ENCODE results near the gene FANCI. TPM values are rescaled to one million over a fixed set of nuclear protein-coding genes. Genes with fewer than 3 reads are reported as not detected.

Gene FANCI
- total and polyA plus RNA-seq, 2 of the 4 experiments (the other 2 are of a cell fraction), result 13.2 to 34.2 TPM

DNA sequence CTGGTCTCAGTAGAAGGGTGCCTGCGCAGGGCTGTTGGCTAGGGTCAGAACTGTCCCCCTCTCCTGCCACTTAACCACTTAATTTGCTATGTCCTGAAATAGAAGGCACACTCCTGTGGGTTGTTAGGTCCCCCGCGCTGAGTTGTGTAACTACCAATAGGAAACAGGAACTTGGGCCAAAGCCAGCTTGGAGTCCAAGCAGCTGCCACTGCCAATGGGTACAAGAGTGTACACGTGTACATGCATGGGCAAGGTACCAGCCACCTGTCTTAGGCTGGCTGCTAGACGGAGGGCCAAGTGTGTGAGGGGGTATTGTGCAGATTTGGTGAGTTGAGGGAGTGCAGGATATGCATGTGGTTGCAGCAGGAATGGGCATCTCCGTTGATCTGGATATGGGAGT is 120.6 kb downstream of the FANCI start:
- no peak overlapping the region for H3K4ac ChIP-seq (ENCODE audit: low read depth, low read length)
- no peak overlapping the region for H2BK120ac ChIP-seq (ENCODE audit: low read depth, low read length)
- no peak overlapping the region for H2BK20ac ChIP-seq (ENCODE audit: low read depth, low read length)
- TF ChIP-seq FOS (IDR thresholded peaks at IDR 0.05; ENCODE audit: low read depth, low read length), result no peak
- TF ChIP-seq CHD1 (IDR thresholded peaks at IDR 0.05; ENCODE audit: low read depth, low read length), result no peak
- TF ChIP-seq, protein P1, sequence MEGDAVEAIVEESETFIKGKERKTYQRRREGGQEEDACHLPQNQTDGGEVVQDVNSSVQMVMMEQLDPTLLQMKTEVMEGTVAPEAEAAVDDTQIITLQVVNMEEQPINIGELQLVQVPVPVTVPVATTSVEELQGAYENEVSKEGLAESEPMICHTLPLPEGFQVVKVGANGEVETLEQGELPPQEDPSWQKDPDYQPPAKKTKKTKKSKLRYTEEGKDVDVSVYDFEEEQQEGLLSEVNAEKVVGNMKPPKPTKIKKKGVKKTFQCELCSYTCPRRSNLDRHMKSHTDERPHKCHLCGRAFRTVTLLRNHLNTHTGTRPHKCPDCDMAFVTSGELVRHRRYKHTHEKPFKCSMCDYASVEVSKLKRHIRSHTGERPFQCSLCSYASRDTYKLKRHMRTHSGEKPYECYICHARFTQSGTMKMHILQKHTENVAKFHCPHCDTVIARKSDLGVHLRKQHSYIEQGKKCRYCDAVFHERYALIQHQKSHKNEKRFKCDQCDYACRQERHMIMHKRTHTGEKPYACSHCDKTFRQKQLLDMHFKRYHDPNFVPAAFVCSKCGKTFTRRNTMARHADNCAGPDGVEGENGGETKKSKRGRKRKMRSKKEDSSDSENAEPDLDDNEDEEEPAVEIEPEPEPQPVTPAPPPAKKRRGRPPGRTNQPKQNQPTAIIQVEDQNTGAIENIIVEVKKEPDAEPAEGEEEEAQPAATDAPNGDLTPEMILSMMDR (conservative IDR thresholded peaks at IDR 0.05; ENCODE audit: low read depth, low read length), result no peak
- no peak for TF ChIP-seq NFE2L2 (IDR thresholded peaks at IDR 0.05; ENCODE audit: low read depth, low read length)
- TF ChIP-seq MAFK (IDR thresholded peaks at IDR 0.05; ENCODE audit: low read depth, low read length), result no peak
- TF ChIP-seq CEBPB (IDR thresholded peaks at IDR 0.05; ENCODE audit: low read depth, low read length), result no peak
- no peak for TF ChIP-seq RAD21 (IDR thresholded peaks at IDR 0.05; ENCODE audit: low read length)
- no peak for TF ChIP-seq POLR2A (IDR thresholded peaks at IDR 0.05; ENCODE audit: low read depth, low read length)
- TF ChIP-seq MAZ (IDR thresholded peaks at IDR 0.05; ENCODE audit: borderline replicate concordance, low read depth, low read length), result no peak
- no peak for TF ChIP-seq BHLHE40 (IDR thresholded peaks at IDR 0.05; ENCODE audit: low read depth, low read length)
- TF ChIP-seq, protein P2, sequence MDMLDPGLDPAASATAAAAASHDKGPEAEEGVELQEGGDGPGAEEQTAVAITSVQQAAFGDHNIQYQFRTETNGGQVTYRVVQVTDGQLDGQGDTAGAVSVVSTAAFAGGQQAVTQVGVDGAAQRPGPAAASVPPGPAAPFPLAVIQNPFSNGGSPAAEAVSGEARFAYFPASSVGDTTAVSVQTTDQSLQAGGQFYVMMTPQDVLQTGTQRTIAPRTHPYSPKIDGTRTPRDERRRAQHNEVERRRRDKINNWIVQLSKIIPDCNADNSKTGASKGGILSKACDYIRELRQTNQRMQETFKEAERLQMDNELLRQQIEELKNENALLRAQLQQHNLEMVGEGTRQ (IDR thresholded peaks at IDR 0.05; ENCODE audit: low read depth, low read length), result no peak
- TF ChIP-seq RCOR1 (IDR thresholded peaks at IDR 0.05; ENCODE audit: insufficient replicate concordance, low read length), result no peak
- TF ChIP-seq, protein P3, sequence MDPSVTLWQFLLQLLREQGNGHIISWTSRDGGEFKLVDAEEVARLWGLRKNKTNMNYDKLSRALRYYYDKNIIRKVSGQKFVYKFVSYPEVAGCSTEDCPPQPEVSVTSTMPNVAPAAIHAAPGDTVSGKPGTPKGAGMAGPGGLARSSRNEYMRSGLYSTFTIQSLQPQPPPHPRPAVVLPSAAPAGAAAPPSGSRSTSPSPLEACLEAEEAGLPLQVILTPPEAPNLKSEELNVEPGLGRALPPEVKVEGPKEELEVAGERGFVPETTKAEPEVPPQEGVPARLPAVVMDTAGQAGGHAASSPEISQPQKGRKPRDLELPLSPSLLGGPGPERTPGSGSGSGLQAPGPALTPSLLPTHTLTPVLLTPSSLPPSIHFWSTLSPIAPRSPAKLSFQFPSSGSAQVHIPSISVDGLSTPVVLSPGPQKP (IDR thresholded peaks at IDR 0.05; ENCODE audit: borderline replicate concordance, low read depth, low read length), result no peak
- TF ChIP-seq RFX5 (IDR thresholded peaks at IDR 0.05; ENCODE audit: low read depth, low read length), result no peak
- TF ChIP-seq MXI1 (IDR thresholded peaks at IDR 0.05; ENCODE audit: borderline replicate concordance, low read depth, low read length), result no peak
- TF ChIP-seq SMC3 (IDR thresholded peaks at IDR 0.05; ENCODE audit: low read depth, low read length), result no peak
- no peaks in the 10 kb centered on the region for H3K4me1 ChIP-seq (ENCODE audit: control insufficient read depth, insufficient read depth, low read length)
- in situ Hi-C loops (cut with MboI; ENCODE audit: low sequenced_read_pairs) (loop anchor here (5.0 kb wide), 1 partner anchor 68 kb away; no protein-coding TSS in a partner anchor), intact Hi-C loops (cut with micrococcal nuclease) (no loop called here), dilution Hi-C loops (cut with HindIII; ENCODE audit: low sequenced_read_pairs, unreplicated experiment) (no loop called here)
- H3K56ac ChIP-seq (ENCODE audit: extremely low read depth, insufficient read depth, low read length), result no peak overlapping the region
- no peak for DNase-seq
- no peak overlapping the region for H2AK9ac ChIP-seq (replicated peaks; ENCODE audit: low read depth, low read length, poor library complexity)
- H3K14ac ChIP-seq (replicated peaks; ENCODE audit: low read depth, low read length), result no peak overlapping the region
- no peak for ATAC-seq (ENCODE audit: low read depth)
- no peak overlapping the region for H3K4me2 ChIP-seq (ENCODE audit: low read depth, low read length)
- H2AFZ ChIP-seq (replicated peaks; ENCODE audit: low read length, poor library complexity), result no peak overlapping the region
- POLR2A ChIA-PET (ENCODE audit: unreplicated experiment), result no interaction called here
- no peak overlapping the region for H4K91ac ChIP-seq (ENCODE audit: insufficient read depth, low read depth, low read length)
- H2AK5ac ChIP-seq (ENCODE audit: low read depth, low read length), result no peak overlapping the region
- no peak overlapping the region for H4K5ac ChIP-seq (ENCODE audit: low read depth, low read length)
- H3K18ac ChIP-seq (ENCODE audit: low read depth, low read length), result no peak overlapping the region
- no peak overlapping the region for H2BK5ac ChIP-seq (ENCODE audit: low read depth, low read length, poor library complexity, severe bottlenecking)
- no peaks in the 10 kb centered on the region for H3K36me3 ChIP-seq (ENCODE audit: control insufficient read depth, insufficient read depth, low read length)
- H2BK15ac ChIP-seq (ENCODE audit: low read depth, low read length), result no peak overlapping the region
- peaks cover 6% of the 10 kb centered on the region; the same call in 1 of the 2 replicates for H4K20me1 ChIP-seq (ENCODE audit: insufficient read depth, low read length)
- no peak overlapping the region for H3K23ac ChIP-seq (ENCODE audit: low read depth, low read length)
- H3K27ac ChIP-seq (ENCODE audit: insufficient read depth, low read length), result no peak overlapping the region
- H3K9me3 ChIP-seq (ENCODE audit: control insufficient read depth, insufficient read depth, low read length), result no peaks in the 10 kb centered on the region; the same call in none of the 2 replicates
- no TSS peak for BruUV-seq (replicated peaks)
- H4K8ac ChIP-seq (ENCODE audit: low read depth in 2 of 2, low read length in 2 of 2), result no peak overlapping the region
- 17% methylated on average over 1 of the region's 6 CpGs; no CpG with 5 or more reads in 1 of the 2 experiments for WGBS, 2 experiments (ENCODE audit: extremely low coverage in 2 of 2, insufficient read length in 1 of 2)
- no peaks in the 10 kb centered on the region for H3K9me1 ChIP-seq (ENCODE audit: insufficient read depth, low read length)
- CTCF ChIA-PET, result interaction anchor here (0.6 to 1.4 kb wide), 2 partner anchors 8 to 135 kb away, joined by 3 read pairs; no protein-coding TSS in a partner anchor
- H3K27me3 ChIP-seq (ENCODE audit: control insufficient read depth, insufficient read depth, low read length), result peaks cover 94% of the 10 kb centered on the region
- H3K79me1 ChIP-seq (ENCODE audit: low read depth in 1 of 2, low read length in 2 of 2), result no peaks in the 10 kb centered on the region
- H3K9ac ChIP-seq (ENCODE audit: low read depth, low read length), result no peak overlapping the region
- H3K4me3 ChIP-seq (ENCODE audit: insufficient read depth, low read depth, low read length), result no peak overlapping the region
